HepG2 (cell line): Measurements from ENCODE around the gene OR52N1. TPM values are rescaled to one million over a fixed set of nuclear protein-coding genes. Genes with fewer than 3 reads are reported as not detected.

ENCODE experiments used
- ATAC-seq: fragments of 200-7000 bp; cut with Tn5 transposase; 3 replicates; pipeline ENCODE4 v1.9.1; 2020; ENCODE audit warnings: mild to moderate bottlenecking, moderate library complexity
- BruUV-seq: library from RNA; stranded (reverse); fragments of 400-500 nt; replicated peaks from 2 replicates; lab custom pipeline; 2021; lab: Mats Ljungman, UMichigan
- CTCF ChIA-PET: fragments of 300-600 bp; formaldehyde crosslinking; extraction: SDS; loops from one replicate; lab custom pipeline; 2021; ENCODE audit warnings: low total read pairs, inconsistent platforms, low intra/inter-chr PET ratio; lab: Yijun Ruan, JAX
- POLR2A ChIA-PET: fragments of 350-600 bp; sonication (Branson Sonifier 250); formaldehyde crosslinking; loops from one replicate; lab custom pipeline; 2020; ENCODE audit warnings: antibody characterized with exemption, inconsistent platforms; lab: Yijun Ruan, JAX
- DNase-seq: peaks from one replicate; pipeline ENCODE4 v3.0.0-alpha.2; 2015; ENCODE audit warnings: low spot score
- FAIRE-seq: peaks from 3 replicates; lab custom pipeline; 2011; peaks lifted over from hg19 to GRCh38; lab: Jason Lieb, UNC
- H2AFZ ChIP-seq: one replicate; pipeline ENCODE4 v1.6.1; 2011; ENCODE audit warnings: low read length, inconsistent platforms
- H3K27ac ChIP-seq: fragments of 300-600 bp; 3 replicates; pipeline ENCODE4 v1.8.0; 2011; ENCODE audit warnings: mixed run types, mild to moderate bottlenecking, mixed read lengths, low read length, inconsistent platforms; ENCODE audit not compliant: insufficient read depth; ENCODE audit errors: extremely low read length
- H3K27me3 ChIP-seq, 2 experiments: fragments of 200-600 bp in 1 of 2; 2 replicates in 1 of 2; 3 replicates in 1 of 2; pipeline versions ENCODE4 v1.6.0 to v1.8.0; 2011; ENCODE audit warnings: low read length in 2 of 2, mild to moderate bottlenecking in 2 of 2, moderate library complexity in 2 of 2, inconsistent platforms in 1 of 2; ENCODE audit not compliant: insufficient read depth in 2 of 2, control insufficient read depth in 1 of 2
- H3K36me3 ChIP-seq, 2 experiments: fragments of 200-600 bp in 1 of 2; replicated peaks in 1 of 2; 2 replicates in 1 of 2; 3 replicates in 1 of 2; pipeline versions ENCODE4 v1.5.1 to v1.8.0; 2011; ENCODE audit warnings: low read length in 2 of 2, inconsistent platforms in 1 of 2; ENCODE audit not compliant: insufficient read depth in 2 of 2, control insufficient read depth in 1 of 2
- H3K4me1 ChIP-seq: 2 replicates; pipeline ENCODE4 v1.5.1; 2012; ENCODE audit warnings: low read length, inconsistent platforms; ENCODE audit not compliant: insufficient read depth
- H3K4me2 ChIP-seq: 2 replicates; pipeline ENCODE4 v1.6.0; 2011; ENCODE audit warnings: low read depth, low read length, inconsistent platforms
- H3K4me3 ChIP-seq, 3 experiments: fragments of 200-600 bp in 1 of 3; sonication (generic), shearing (Covaris generic) in 1 of 3; replicated peaks in 1 of 3; 2 replicates each; pipeline ENCODE4 v1.5.1; 2011 to 2016; ENCODE audit warnings: low read length in 3 of 3, inconsistent platforms in 2 of 3, low read depth in 2 of 3, mild to moderate bottlenecking in 2 of 3, control low read depth in 1 of 3, mixed read lengths in 1 of 3; ENCODE audit not compliant: insufficient read depth in 1 of 3
- H3K79me2 ChIP-seq: one replicate; pipeline ENCODE4 v1.6.1; 2011; ENCODE audit warnings: low read length, inconsistent platforms; ENCODE audit not compliant: insufficient read depth
- H3K9ac ChIP-seq: 2 replicates; pipeline ENCODE4 v1.6.0; 2011; ENCODE audit warnings: mild to moderate bottlenecking, low read depth, low read length, inconsistent platforms; ENCODE audit not compliant: insufficient read depth
- H3K9me3 ChIP-seq: 2 replicates; pipeline ENCODE4 v1.5.1; 2012; ENCODE audit warnings: mild to moderate bottlenecking, low read length
- H4K20me1 ChIP-seq: 2 replicates; pipeline ENCODE4 v1.6.0; 2011; ENCODE audit warnings: inconsistent platforms, mild to moderate bottlenecking, low read length, moderate library complexity; ENCODE audit not compliant: insufficient read depth
- ELF3 ChIP-seq: IDR thresholded peaks from 2 replicates; pipeline ENCODE4 v1.6.1; 2016; ENCODE audit warnings: missing genetic modification reagents, missing compliant biosample characterization
- FOXK1 ChIP-seq: sonication (generic); formaldehyde crosslinking; IDR thresholded peaks from 2 replicates; pipeline ENCODE4 v1.4.0; 2020; ENCODE audit warnings: low read depth, missing genetic modification reagents, borderline replicate concordance
- MTF1 ChIP-seq: sonication (generic); formaldehyde crosslinking; IDR thresholded peaks from 2 replicates; pipeline ENCODE4 v1.5.0; 2020; ENCODE audit warnings: missing genetic modification reagents
- RAD21 ChIP-seq: fragments of 450-650 bp; formaldehyde crosslinking; IDR thresholded peaks from 2 replicates; pipeline ENCODE4 v1.5.0; 2020; ENCODE audit warnings: mild to moderate bottlenecking
- RNF2 ChIP-seq: fragments of 450-650 bp; conservative IDR thresholded peaks from 2 replicates; pipeline ENCODE4 v1.6.1; 2016; ENCODE audit warnings: low read depth
- SMC3 ChIP-seq: IDR thresholded peaks from 2 replicates; pipeline ENCODE4 v1.6.1; 2011; ENCODE audit warnings: low read length, improper control_type of control experiment
- STAG1 ChIP-seq: sonication (generic); formaldehyde crosslinking; IDR thresholded peaks from 2 replicates; pipeline ENCODE4 v1.4.0; 2020; ENCODE audit warnings: missing genetic modification reagents
- XRCC5 ChIP-seq: fragments of 200-400 bp; formaldehyde crosslinking; optimal IDR thresholded peaks from 2 replicates; pipeline ENCODE3; 2017; ENCODE audit warnings: mild to moderate bottlenecking, low read length
- ZFP91 ChIP-seq: sonication (generic); formaldehyde crosslinking; IDR thresholded peaks from 2 replicates; pipeline ENCODE4 v1.9.0; 2022; ENCODE audit warnings: missing genetic modification reagents, mild to moderate bottlenecking, borderline replicate concordance
- ZNF501 ChIP-seq: sonication (generic); formaldehyde crosslinking; IDR thresholded peaks from 2 replicates; pipeline ENCODE4 v1.5.1; 2020; ENCODE audit warnings: mild to moderate bottlenecking, moderate library complexity, missing genetic modification reagents
- ZNF572 ChIP-seq: sonication (generic); formaldehyde crosslinking; IDR thresholded peaks from 2 replicates; pipeline ENCODE4 v1.5.1; 2020; ENCODE audit warnings: mild to moderate bottlenecking, missing genetic modification reagents
- ZNF629 ChIP-seq: sonication (generic); formaldehyde crosslinking; conservative IDR thresholded peaks from 2 replicates; pipeline ENCODE4 v1.5.0; 2020; ENCODE audit warnings: missing genetic modification reagents
- ZNF737 ChIP-seq: sonication (generic); formaldehyde crosslinking; IDR thresholded peaks from 2 replicates; pipeline ENCODE4 v1.5.0; 2020; ENCODE audit warnings: missing genetic modification reagents, mild to moderate bottlenecking, borderline replicate concordance
- WGBS: methylation state at CpG from one replicate; pipeline ENCODE4 v1.1.6; 2017; ENCODE audit warnings: low lambda C conversion rate; 5-methylcytosine and 5-hydroxymethylcytosine counted together
- in situ Hi-C: cut with HindIII; loops from 2 replicates; pipeline ENCODE4 v1.10.0; 2017; ENCODE audit warnings: low pct_unique_long_range_greater_than_20kb; ENCODE audit not compliant: extremely low pct_ligation_motif_present
- intact Hi-C: fragments of 100-400 bp; cut with micrococcal nuclease; formaldehyde crosslinking; loops from one replicate; pipeline ENCODE4 v1.10.0; 2022; ENCODE audit not compliant: unreplicated experiment
- polyA plus RNA-seq, 8 experiments: library from polyadenylated mRNA; depleted of rRNA in 3 of 8; stranded (reverse) in 7 of 8; unstranded in 1 of 8; fragments of >200 nt; fragmentation: Illumina TruSeq in 4 of 8; extraction: Trizol in 4 of 8; gene quantifications; 2 replicates each; pipeline versions ENCODE4 v1.2.1 to v1.2.3, GENCODE V29; 2011 to 2016; ENCODE audit warnings: low read depth in 4 of 8, missing spikeins in 1 of 8, mixed read lengths in 1 of 8; ENCODE audit not compliant: insufficient read depth in 1 of 8
- total RNA-seq, 5 experiments: library from RNA; depleted of rRNA; stranded (reverse); fragments of >200 nt; fragmentation: Illumina TruSeq; extraction: Trizol; gene quantifications; 2 replicates each; pipeline ENCODE4 v1.2.3, GENCODE V29; 2016; ENCODE audit warnings: low read depth in 1 of 5
- TF ChIP-seq, protein P1 (sequence below): sonication (generic); formaldehyde crosslinking; IDR thresholded peaks from 2 replicates; pipeline ENCODE4 v1.5.0; 2020; ENCODE audit warnings: mild to moderate bottlenecking, missing genetic modification reagents, moderate library complexity

OR52N1 gene
- total and polyA plus RNA-seq, 2 of the 13 experiments (the other 11 are each of a cell fraction or from before 2014, with no cell fraction given): not detected

GRCh38 chr11:5809122-5809519 is 18.1 kb upstream of the OR52N1 start:
- peak overlapping the region; percentile 71 for H2AFZ ChIP-seq
- peaks cover 1 to 25% of the 10 kb centered on the region in 2 experiments; a peak in 4 of 5 replicates for H3K27me3 ChIP-seq
- no peaks in the 10 kb centered on the region for H3K9me3 ChIP-seq
- ATAC-seq (peak; percentile 36; the same call in 2 of the 3 replicates), FAIRE-seq (no peak), DNase-seq (no peak)
- BruUV-seq: no TSS peak
- intact Hi-C loops: no loop called here
- in situ Hi-C loops: loop anchor here (5.0 to 10.0 kb wide), 3 partner anchors 124 to 332 kb away; partner anchors contain the start of genes TRIM22 and TRIM5
- no peaks in the 10 kb centered on the region for H4K20me1 ChIP-seq
- peak overlapping the region; percentile 76 for H3K4me2 ChIP-seq
- POLR2A ChIA-PET: no interaction called here
- H3K9ac ChIP-seq: no peak overlapping the region
- no peak for TF ChIP-seq MTF1 (CRISPR knock-in tag)
- no peaks in the 10 kb centered on the region for H3K36me3 ChIP-seq
- no peaks in the 10 kb centered on the region for H3K79me2 ChIP-seq
- CTCF ChIA-PET: interaction anchor here (1.2 to 3.1 kb wide), 4 partner anchors 125 to 604 kb away, joined by 3 to 37 read pairs (median 22); partner anchors contain the start of gene TRIM5
- no peak overlapping the region; a peak in 1 of 6 replicates for H3K4me3 ChIP-seq
- H3K27ac ChIP-seq: no peak overlapping the region
- H3K4me1 ChIP-seq: peaks cover 18% of the 10 kb centered on the region
- WGBS: 15% methylated on average over 5 of the region's 5 CpGs

DNA sequence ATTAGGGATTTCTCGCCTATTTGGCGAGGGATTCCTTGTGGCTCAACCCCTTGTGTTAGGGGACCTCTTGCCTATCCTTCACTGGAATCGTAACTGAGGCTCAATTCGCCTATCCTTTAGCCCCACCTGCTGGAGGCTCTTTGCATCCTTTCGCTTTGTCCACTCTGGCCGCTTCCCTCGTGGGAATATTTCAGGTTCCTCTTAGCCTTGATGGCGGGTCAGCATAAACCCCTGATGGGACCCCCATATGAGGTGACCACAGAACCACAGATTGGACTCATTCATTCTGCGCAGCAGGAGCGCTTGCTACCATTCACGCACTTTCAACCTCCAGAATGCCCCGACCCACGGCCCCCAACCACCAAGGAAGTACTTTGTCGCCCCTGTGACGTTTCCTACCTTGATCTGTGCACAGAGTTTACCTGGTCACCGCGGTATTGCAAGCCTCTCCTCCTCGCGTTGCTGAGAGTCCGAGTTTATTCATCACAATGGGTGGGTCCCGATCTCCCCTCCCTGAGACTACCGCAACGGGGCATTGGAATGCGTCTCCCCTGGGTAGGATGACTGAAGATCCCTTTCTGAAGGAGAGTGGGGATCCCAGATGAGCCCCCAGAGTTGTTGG is 17.5 kb upstream of the OR52N1 start, which contains the start of gene OR52N2:
Gene OR52N2 (plus strand): TSS at position 425 of the 622 bp plus-strand sequence. CDS start 11,412 bp downstream, outside the sequence.
- H3K79me2 ChIP-seq: no peaks in the 10 kb centered on the region
- peak within 1 kb of the TSS; percentile 71 for H2AFZ ChIP-seq
- BruUV-seq: no TSS peak
- in situ Hi-C loops: loop anchor here (5.0 to 10.0 kb wide), 3 partner anchors 124 to 331 kb away; partner anchors contain the start of genes TRIM22 and TRIM5
- FAIRE-seq (peak; percentile 77), ATAC-seq (peak; percentile 98), DNase-seq (peak; percentile 63)
- POLR2A ChIA-PET: no interaction called here
- CTCF ChIA-PET: interaction anchor here (0.8 to 3.1 kb wide), 6 partner anchors 124 to 684 kb away, joined by 3 to 37 read pairs (median 7); partner anchors contain the start of gene TRIM5
- no peaks in the 10 kb centered on the region for H3K36me3 ChIP-seq
- no peak within 1 kb of the TSS for H3K27ac ChIP-seq
- WGBS: 2% methylated on average over 22 of the region's 24 CpGs
- no peaks in the 10 kb centered on the region for H4K20me1 ChIP-seq
- H3K4me3 ChIP-seq: peak within 1 kb of the TSS in 2 of 3 experiments; percentile 16 to 53; a peak in 3 of 6 replicates
- intact Hi-C loops: loop anchor here (1.0 kb wide), 2 partner anchors 123 to 208 kb away; partner anchors contain the start of gene TRIM5
- no peak within 1 kb of the TSS for H3K9ac ChIP-seq
- H3K27me3 ChIP-seq: peaks cover 1 to 25% of the 10 kb centered on the region in 2 experiments; a peak in 4 of 5 replicates
- no peaks in the 10 kb centered on the region for H3K9me3 ChIP-seq
- peak within 1 kb of the TSS; percentile 76 for H3K4me2 ChIP-seq
- peaks cover 18% of the 10 kb centered on the region for H3K4me1 ChIP-seq
- TF ChIP-seq ZNF572 (CRISPR knock-in tag) (no peak), RNF2 (0 out of 2 replicates have a peak, but pooled peaks have one; percentile 46), XRCC5 (peak; percentile 35), ELF3 (CRISPR knock-in tag) (no peak), RAD21 (CRISPR knock-in tag) (peak; percentile 77), FOXK1 (CRISPR knock-in tag) (no peak), STAG1 (CRISPR knock-in tag) (peak; percentile 92), ZNF737 (CRISPR knock-in tag) (0 out of 2 replicates have a peak, but pooled peaks have one; percentile 40), ZFP91 (CRISPR knock-in tag) (0 out of 2 replicates have a peak, but pooled peaks have one; percentile 16), SMC3 (peak; percentile 76), ZNF629 (CRISPR knock-in tag) (no peak), ZNF501 (CRISPR knock-in tag) (0 out of 2 replicates have a peak, but pooled peaks have one; percentile 23)
- TF ChIP-seq, protein P1, sequence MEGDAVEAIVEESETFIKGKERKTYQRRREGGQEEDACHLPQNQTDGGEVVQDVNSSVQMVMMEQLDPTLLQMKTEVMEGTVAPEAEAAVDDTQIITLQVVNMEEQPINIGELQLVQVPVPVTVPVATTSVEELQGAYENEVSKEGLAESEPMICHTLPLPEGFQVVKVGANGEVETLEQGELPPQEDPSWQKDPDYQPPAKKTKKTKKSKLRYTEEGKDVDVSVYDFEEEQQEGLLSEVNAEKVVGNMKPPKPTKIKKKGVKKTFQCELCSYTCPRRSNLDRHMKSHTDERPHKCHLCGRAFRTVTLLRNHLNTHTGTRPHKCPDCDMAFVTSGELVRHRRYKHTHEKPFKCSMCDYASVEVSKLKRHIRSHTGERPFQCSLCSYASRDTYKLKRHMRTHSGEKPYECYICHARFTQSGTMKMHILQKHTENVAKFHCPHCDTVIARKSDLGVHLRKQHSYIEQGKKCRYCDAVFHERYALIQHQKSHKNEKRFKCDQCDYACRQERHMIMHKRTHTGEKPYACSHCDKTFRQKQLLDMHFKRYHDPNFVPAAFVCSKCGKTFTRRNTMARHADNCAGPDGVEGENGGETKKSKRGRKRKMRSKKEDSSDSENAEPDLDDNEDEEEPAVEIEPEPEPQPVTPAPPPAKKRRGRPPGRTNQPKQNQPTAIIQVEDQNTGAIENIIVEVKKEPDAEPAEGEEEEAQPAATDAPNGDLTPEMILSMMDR (CRISPR knock-in tag): peak; percentile 90
